IPS DF 6.9 (cell line): ENCODE data around the gene GLG1.

Source experiments
- DNase-seq: peaks from one replicate; pipeline ENCODE4 v3.0.0-alpha.2; 2013; ENCODE audit warnings: low read depth, low spot score
- H3K27ac ChIP-seq: one replicate; pipeline ENCODE4 v1.5.1; 2013; ENCODE audit warnings: low read length, control low read depth
- H3K27me3 ChIP-seq: 2 replicates; pipeline ENCODE4 v1.6.1; 2013; ENCODE audit warnings: mild to moderate bottlenecking, low read length; ENCODE audit not compliant: control insufficient read depth, insufficient read depth
- H3K36me3 ChIP-seq: 2 replicates; pipeline ENCODE4 v1.6.1; 2013; ENCODE audit warnings: low read length; ENCODE audit not compliant: control insufficient read depth, insufficient read depth
- H3K4me1 ChIP-seq: 2 replicates; pipeline ENCODE4 v1.6.1; 2013; ENCODE audit warnings: low read length; ENCODE audit not compliant: control insufficient read depth, insufficient read depth
- H3K4me3 ChIP-seq: 2 replicates; pipeline ENCODE4 v1.5.1; 2013; ENCODE audit warnings: mild to moderate bottlenecking, low read length
- H3K9me3 ChIP-seq: 2 replicates; pipeline ENCODE4 v1.6.1; 2013; ENCODE audit warnings: low read length, inconsistent platforms; ENCODE audit not compliant: control insufficient read depth, insufficient read depth
- WGBS: extraction: QIAGEN DNeasy Blood & Tissue Kit; methylation state at CpG from one replicate; pipeline ENCODE4 v1.1.7; 2013; ENCODE audit warnings: mixed read lengths, missing lambda C conversion rate; ENCODE audit not compliant: insufficient read length, insufficient coverage; 5-methylcytosine and 5-hydroxymethylcytosine counted together

Gene GLG1

GRCh38 chr16:74586948-74587347, 20.0 kb downstream of the GLG1 start:
- H3K9me3 ChIP-seq: no peaks in the 10 kb centered on the region
- no CpG with 5 or more reads among the region's 6 CpGs for WGBS
- no peaks in the 10 kb centered on the region for H3K4me1 ChIP-seq
- no peak for DNase-seq
- no peak overlapping the region for H3K27ac ChIP-seq
- H3K36me3 ChIP-seq: no peaks in the 10 kb centered on the region
- H3K27me3 ChIP-seq: no peaks in the 10 kb centered on the region
- H3K4me3 ChIP-seq: no peak overlapping the region

- Histone ChIP-seq H3K36me3 (no peaks in the 10 kb centered on the region), H3K4me3 (no peak overlapping the region), H3K27me3 (no peaks in the 10 kb centered on the region), H3K4me1 (no peaks in the 10 kb centered on the region), H3K27ac (no peak overlapping the region), H3K9me3 (no peaks in the 10 kb centered on the region)
- DNase-seq: no peak
- WGBS: no CpG with 5 or more reads among the region's 6 CpGs
These were observed 21.0 kb downstream of the GLG1 start for GRCh38 chr16:74585846-74586443.

GRCh38 chr16:74583926-74584666, 22.8 kb downstream of the GLG1 start:
- no peak overlapping the region for H3K4me3 ChIP-seq
- no peaks in the 10 kb centered on the region for H3K9me3 ChIP-seq
- H3K27ac ChIP-seq: no peak overlapping the region
- H3K36me3 ChIP-seq: no peaks in the 10 kb centered on the region
- WGBS: no CpG with 5 or more reads among the region's 9 CpGs
- no peaks in the 10 kb centered on the region for H3K4me1 ChIP-seq
- H3K27me3 ChIP-seq: no peaks in the 10 kb centered on the region
- DNase-seq: no peak

- no peak overlapping the region for H3K27ac ChIP-seq
- no peak overlapping the region for H3K4me3 ChIP-seq
- no peaks in the 10 kb centered on the region for H3K36me3 ChIP-seq
- no peaks in the 10 kb centered on the region for H3K4me1 ChIP-seq
- WGBS: no CpG with 5 or more reads among the region's 1 CpG
- H3K27me3 ChIP-seq: no peaks in the 10 kb centered on the region
- no peaks in the 10 kb centered on the region for H3K9me3 ChIP-seq
- no peak for DNase-seq
These were observed 23.9 kb downstream of the GLG1 start for GRCh38 chr16:74582970-74583369.

- Histone ChIP-seq H3K27me3 (no peaks in the 10 kb centered on the region), H3K27ac (no peak overlapping the region), H3K36me3 (no peaks in the 10 kb centered on the region), H3K4me3 (no peak overlapping the region), H3K4me1 (no peaks in the 10 kb centered on the region), H3K9me3 (no peaks in the 10 kb centered on the region)
- no CpG with 5 or more reads among the region's 3 CpGs for WGBS
- no peak for DNase-seq
These were observed 26.1 kb downstream of the GLG1 start for GRCh38 chr16:74580833-74581232.

- WGBS: no CpG with 5 or more reads among the region's 3 CpGs
- H3K36me3 ChIP-seq: no peaks in the 10 kb centered on the region
These were observed 28.1 kb downstream of the GLG1 start for GRCh38 chr16:74578838-74579237.

GRCh38 chr16:74578433-74578832, 28.5 kb downstream of the GLG1 start:
- Histone ChIP-seq H3K9me3 (no peaks in the 10 kb centered on the region), H3K27ac (no peak overlapping the region), H3K36me3 (no peaks in the 10 kb centered on the region), H3K27me3 (no peaks in the 10 kb centered on the region), H3K4me3 (no peak overlapping the region), H3K4me1 (no peaks in the 10 kb centered on the region)
- DNase-seq: no peak
- no CpG with 5 or more reads among the region's 3 CpGs for WGBS

More at GRCh38 chr16:74578838-74579237, 28.1 kb downstream of the GLG1 start:
- Histone ChIP-seq H3K4me3 (no peak overlapping the region), H3K4me1 (no peaks in the 10 kb centered on the region), H3K27ac (no peak overlapping the region), H3K27me3 (no peaks in the 10 kb centered on the region), H3K9me3 (no peaks in the 10 kb centered on the region)
- DNase-seq: no peak

GRCh38 chr16:74577882-74578366, 29.0 kb downstream of the GLG1 start:
- DNase-seq: no peak
- Histone ChIP-seq H3K4me3 (no peak overlapping the region), H3K27ac (no peak overlapping the region), H3K4me1 (no peaks in the 10 kb centered on the region), H3K36me3 (no peaks in the 10 kb centered on the region), H3K27me3 (no peaks in the 10 kb centered on the region), H3K9me3 (no peaks in the 10 kb centered on the region)
- WGBS: no CpG with 5 or more reads among the region's 2 CpGs

GRCh38 chr16:74575807-74576643, 30.9 kb downstream of the GLG1 start:
- no peaks in the 10 kb centered on the region for H3K4me1 ChIP-seq
- DNase-seq: no peak
- no peaks in the 10 kb centered on the region for H3K36me3 ChIP-seq
- no CpG with 5 or more reads among the region's 12 CpGs for WGBS
- H3K4me3 ChIP-seq: no peak overlapping the region
- H3K9me3 ChIP-seq: no peaks in the 10 kb centered on the region
- no peaks in the 10 kb centered on the region for H3K27me3 ChIP-seq
- H3K27ac ChIP-seq: no peak overlapping the region

GRCh38 chr16:74575175-74575806, 31.6 kb downstream of the GLG1 start:
- no peak overlapping the region for H3K27ac ChIP-seq
- no peaks in the 10 kb centered on the region for H3K9me3 ChIP-seq
- no peaks in the 10 kb centered on the region for H3K4me1 ChIP-seq
- DNase-seq: no peak
- H3K4me3 ChIP-seq: no peak overlapping the region
- H3K27me3 ChIP-seq: no peaks in the 10 kb centered on the region
- WGBS: no CpG with 5 or more reads among the region's 7 CpGs
- no peaks in the 10 kb centered on the region for H3K36me3 ChIP-seq
